Subcutaneous abdominal adipose tissue (tissue), 5 donors: Measurements from ENCODE around the gene KLHL2.
"Not testable (repeated sequence)": the region's sequence is repeated elsewhere in the genome, so short reads cannot be mapped to it uniquely, and the experiment has no call there.

ENCODE experiments used
- H3K27ac ChIP-seq: one replicate; pipeline ENCODE4 v1.7.0; 2013; ENCODE audit warnings: low read depth, mild to moderate bottlenecking, inconsistent platforms, low read length, moderate library complexity
- H3K27me3 ChIP-seq, 5 donors: one replicate each; pipeline ENCODE4 v1.7.0; 2013; ENCODE audit warnings: low read length in 5 of 5, inconsistent platforms in 1 of 5; ENCODE audit not compliant: control insufficient read depth in 5 of 5, insufficient read depth in 4 of 5
- H3K36me3 ChIP-seq, 5 donors: one replicate each; pipeline ENCODE4 v1.7.0; 2013; ENCODE audit warnings: low read length in 5 of 5; ENCODE audit not compliant: control insufficient read depth in 5 of 5, insufficient read depth in 5 of 5
- H3K4me1 ChIP-seq, 5 donors: one replicate each; pipeline ENCODE4 v1.7.0; 2013; ENCODE audit warnings: low read length in 5 of 5, mild to moderate bottlenecking in 3 of 5, moderate library complexity in 1 of 5; ENCODE audit not compliant: control insufficient read depth in 5 of 5, insufficient read depth in 5 of 5
- H3K4me3 ChIP-seq, 5 donors: one replicate each; pipeline ENCODE4 v1.7.0; 2013; ENCODE audit warnings: low read length in 5 of 5, low read depth in 1 of 5
- H3K9ac ChIP-seq, 5 donors: one replicate each; pipeline ENCODE4 v1.7.0; 2013; ENCODE audit warnings: low read length in 5 of 5, mild to moderate bottlenecking in 4 of 5, moderate library complexity in 3 of 5
- H3K9me3 ChIP-seq, 5 donors: one replicate each; pipeline ENCODE4 v1.7.0; 2013; ENCODE audit warnings: low read length in 5 of 5; ENCODE audit not compliant: control insufficient read depth in 5 of 5
- donor health status: healthy.
- donor health status: healthy.
- donor health status: healthy.
- donor health status: healthy.
- donor health status: healthy.

The KLHL2 gene

DNA sequence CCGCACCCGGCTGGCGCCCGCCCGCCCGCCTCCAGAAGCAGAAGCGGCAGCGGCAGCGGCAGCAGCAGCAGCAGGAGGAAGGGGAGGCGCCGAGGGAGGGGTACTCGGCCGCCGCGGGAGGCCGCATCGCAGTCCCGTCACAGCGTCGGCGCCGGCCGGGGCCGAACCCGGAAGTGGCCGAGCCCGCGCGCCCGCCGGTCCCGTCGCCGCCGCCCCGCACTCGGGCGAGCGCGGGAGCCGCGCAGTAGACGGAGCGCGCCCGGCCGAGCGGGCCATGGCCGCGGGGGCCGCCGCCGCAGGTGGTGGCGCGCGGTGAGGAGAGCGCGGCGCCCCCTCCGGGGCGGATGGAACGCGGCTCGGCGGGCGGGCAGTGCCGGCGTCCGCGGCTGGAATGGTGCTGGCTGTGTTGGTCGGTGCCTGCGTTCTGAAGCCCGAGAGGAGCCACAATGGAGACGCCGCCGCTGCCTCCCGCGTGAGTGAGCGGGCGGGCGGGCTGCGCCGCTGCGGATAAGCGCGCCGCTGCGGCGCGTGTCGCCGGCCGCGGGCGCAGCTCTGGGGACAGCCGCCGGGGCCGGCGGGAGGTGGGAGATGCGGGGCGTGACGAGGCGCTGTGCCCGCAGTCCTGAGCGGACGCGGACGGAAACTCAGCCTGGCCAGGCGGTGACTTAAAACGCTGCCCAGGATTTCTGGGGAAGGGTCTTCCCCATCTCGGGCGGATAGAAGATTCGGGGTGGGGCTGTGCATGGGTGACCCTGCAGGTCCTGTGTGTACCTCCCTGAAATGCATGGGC, at the start of gene KLHL2:
TSS of gene KLHL2 (plus strand) at position 131 of the 790 bp plus-strand sequence. CDS start at position 447, 316 bp downstream.
- Histone ChIP-seq H3K27ac (peak within 1 kb of the TSS; percentile 56), H3K4me3 (peak within 1 kb of the TSS; percentile 84 to 99 (median 94)), H3K9me3 (no peaks in the 10 kb centered on the region), H3K36me3 (no peaks in the 10 kb centered on the region), H3K4me1 (peaks cover 7 to 24% (median 22%) of the 10 kb centered on the region in 5 donors), H3K9ac (peak within 1 kb of the TSS in 4 of 5 donors; percentile 71 to 86 (median 79)), H3K27me3 (no peaks in the 10 kb centered on the region)

DNA sequence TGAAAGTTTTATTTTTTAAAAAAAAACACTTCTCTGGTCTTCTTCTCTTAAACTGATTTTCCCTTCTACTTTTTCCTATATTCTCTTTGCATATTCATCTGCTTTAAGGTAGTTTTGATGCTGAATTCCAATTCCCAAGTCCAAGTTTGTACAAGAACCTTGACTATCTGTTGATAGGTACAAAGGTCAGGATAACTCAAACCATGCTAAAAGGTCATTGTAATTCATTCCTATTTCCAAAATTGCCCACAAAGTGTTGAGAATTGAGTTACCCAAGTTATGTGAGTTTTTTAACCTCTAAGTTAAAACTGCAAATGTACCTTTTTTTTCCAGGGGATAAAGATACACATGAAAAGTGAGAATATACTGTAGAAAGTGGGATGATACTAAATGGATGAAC, 48.6 kb upstream of the KLHL2 start:
- H3K9ac ChIP-seq, result no peak overlapping the region
- no peaks in the 10 kb centered on the region for H3K36me3 ChIP-seq
- H3K9me3 ChIP-seq, result peaks cover 0 to 3% (median 0%) of the 10 kb centered on the region in 5 donors
- H3K4me3 ChIP-seq, result no peak overlapping the region
- no peaks in the 10 kb centered on the region for H3K4me1 ChIP-seq
- no peak overlapping the region for H3K27ac ChIP-seq
- peaks cover 0 to 2% (median 0%) of the 10 kb centered on the region in 5 donors for H3K27me3 ChIP-seq

GRCh38 chr4:165164257-165164656, 43.1 kb upstream of the KLHL2 start:
- H3K27me3 ChIP-seq, result no peaks in the 10 kb centered on the region
- H3K4me1 ChIP-seq, result no peaks in the 10 kb centered on the region
- H3K9ac ChIP-seq, result no peak overlapping the region
- peaks cover 0 to 4% (median 0%) of the 10 kb centered on the region in 5 donors for H3K9me3 ChIP-seq
- H3K36me3 ChIP-seq, result no peaks in the 10 kb centered on the region
- no peak overlapping the region for H3K4me3 ChIP-seq
- H3K27ac ChIP-seq, result no peak overlapping the region

GRCh38 chr4:165166872-165167271, 40.5 kb upstream of the KLHL2 start:
- not testable (repeated sequence) for H3K4me3 ChIP-seq, H3K27me3 ChIP-seq, H3K4me1 ChIP-seq, H3K27ac ChIP-seq, H3K9ac ChIP-seq, H3K9me3 ChIP-seq, H3K36me3 ChIP-seq

DNA sequence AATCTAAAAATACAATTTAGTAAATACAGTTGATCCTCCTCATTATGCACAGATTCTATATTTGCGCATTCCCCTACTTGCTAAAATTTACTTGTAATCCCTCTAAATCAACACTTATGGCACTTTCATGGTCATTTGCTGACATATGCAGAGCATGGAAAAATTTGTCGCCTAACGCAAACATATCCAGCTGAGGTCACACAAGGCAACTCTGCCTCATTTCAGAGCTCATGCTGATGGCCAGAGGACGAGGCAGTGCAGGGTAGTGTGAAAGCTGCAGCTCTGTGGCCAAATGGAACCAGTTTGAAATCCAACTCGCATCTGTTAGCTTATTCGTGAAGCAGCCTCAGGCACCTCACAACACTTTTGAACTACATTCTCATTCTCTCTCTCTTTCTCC, 39.7 kb upstream of the KLHL2 start:
- Histone ChIP-seq H3K9me3 (peaks cover 0 to 4% (median 0%) of the 10 kb centered on the region in 5 donors), H3K4me3 (no peak overlapping the region), H3K9ac (no peak overlapping the region), H3K4me1 (no peaks in the 10 kb centered on the region), H3K27ac (no peak overlapping the region), H3K27me3 (no peaks in the 10 kb centered on the region), H3K36me3 (no peaks in the 10 kb centered on the region)

- no peak overlapping the region for H3K27ac ChIP-seq
- peaks cover 0 to 4% (median 0%) of the 10 kb centered on the region in 5 donors for H3K9me3 ChIP-seq
- no peak overlapping the region for H3K4me3 ChIP-seq
Measured at GRCh38 chr4:165170819-165171218, 36.5 kb upstream of the KLHL2 start.

DNA sequence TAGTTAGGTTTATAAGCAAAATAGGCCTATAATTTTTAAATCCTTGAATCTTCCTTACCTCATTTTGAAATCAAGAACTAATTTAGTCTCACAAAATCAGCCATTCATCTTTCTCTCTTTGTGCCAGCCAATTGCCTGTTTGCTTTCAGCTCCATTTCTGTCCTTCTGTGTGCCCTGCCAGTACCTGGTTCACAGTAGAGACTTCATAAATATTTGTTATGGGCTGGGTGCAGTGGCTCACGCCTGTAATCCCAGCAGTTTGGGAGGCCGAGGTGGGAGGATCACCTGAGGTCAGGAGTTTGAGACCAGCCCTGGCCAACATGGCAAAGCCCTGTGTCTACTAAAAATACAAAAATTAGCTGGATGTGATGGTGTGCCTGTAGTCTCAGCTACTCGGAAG, 31.9 kb upstream of the KLHL2 start:
- H3K4me1 ChIP-seq, H3K9me3 ChIP-seq, H3K36me3 ChIP-seq, H3K27ac ChIP-seq, H3K27me3 ChIP-seq, H3K9ac ChIP-seq, H3K4me3 ChIP-seq: not testable (repeated sequence)

More at GRCh38 chr4:165170819-165171218, 36.5 kb upstream of the KLHL2 start:
- no peaks in the 10 kb centered on the region for H3K27me3 ChIP-seq
- no peaks in the 10 kb centered on the region for H3K36me3 ChIP-seq
- H3K9ac ChIP-seq, result no peak overlapping the region
- no peaks in the 10 kb centered on the region for H3K4me1 ChIP-seq

- H3K36me3 ChIP-seq, result no peaks in the 10 kb centered on the region
- no peak overlapping the region for H3K27ac ChIP-seq
- no peak overlapping the region for H3K4me3 ChIP-seq
- no peaks in the 10 kb centered on the region for H3K27me3 ChIP-seq
- H3K9ac ChIP-seq, result no peak overlapping the region
- no peaks in the 10 kb centered on the region for H3K4me1 ChIP-seq
- no peaks in the 10 kb centered on the region for H3K9me3 ChIP-seq
Measured at GRCh38 chr4:165175879-165176278, 31.5 kb upstream of the KLHL2 start.

DNA sequence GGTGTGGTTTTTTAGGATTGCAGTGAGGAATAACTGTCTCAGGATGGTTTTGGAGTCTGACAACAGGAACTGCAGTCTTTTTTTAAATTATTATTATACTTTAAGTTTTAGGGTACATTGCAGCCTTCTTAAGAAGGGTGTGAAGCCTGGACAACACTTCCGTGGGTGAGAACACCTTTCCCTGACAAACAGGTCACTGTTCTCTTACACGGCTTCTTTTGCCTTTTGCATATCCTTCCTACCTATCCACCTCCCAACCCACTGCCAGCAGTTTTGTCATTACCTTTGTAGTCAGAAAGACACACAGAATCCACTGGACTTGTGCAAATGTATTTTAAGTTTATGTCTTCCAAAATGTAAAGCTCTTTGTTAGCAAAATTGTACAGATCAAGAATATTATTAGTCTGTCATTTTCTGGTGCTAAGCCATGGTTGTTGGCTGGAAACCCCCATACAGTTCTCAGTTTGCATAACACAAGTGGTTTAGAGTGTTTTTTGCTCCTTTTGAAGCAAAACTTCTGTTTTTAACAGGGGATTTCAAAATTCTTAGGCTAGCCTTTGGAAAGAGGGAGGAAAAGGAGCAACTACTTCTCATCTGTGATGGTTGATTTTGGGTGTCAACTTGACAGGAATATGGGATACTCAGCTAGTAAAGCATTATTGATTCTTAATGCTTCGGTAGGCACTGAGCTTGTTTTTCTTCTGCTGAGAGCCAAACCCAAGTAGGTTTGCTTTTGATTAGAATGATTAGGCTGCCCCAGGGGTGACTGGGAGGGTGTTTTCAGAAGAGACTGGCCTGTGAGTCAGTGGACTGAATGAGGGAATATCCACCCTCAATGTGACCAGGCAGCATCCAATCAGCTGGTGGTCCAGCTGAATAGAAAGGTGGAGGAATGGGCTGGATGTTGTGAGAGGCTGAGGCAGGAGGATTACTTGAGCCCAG, 29.4 kb upstream of the KLHL2 start:
- Histone ChIP-seq H3K9ac (no peak overlapping the region), H3K4me3 (no peak overlapping the region), H3K4me1 (no peaks in the 10 kb centered on the region), H3K36me3 (no peaks in the 10 kb centered on the region), H3K27me3 (no peaks in the 10 kb centered on the region), H3K27ac (no peak overlapping the region), H3K9me3 (no peaks in the 10 kb centered on the region)

DNA sequence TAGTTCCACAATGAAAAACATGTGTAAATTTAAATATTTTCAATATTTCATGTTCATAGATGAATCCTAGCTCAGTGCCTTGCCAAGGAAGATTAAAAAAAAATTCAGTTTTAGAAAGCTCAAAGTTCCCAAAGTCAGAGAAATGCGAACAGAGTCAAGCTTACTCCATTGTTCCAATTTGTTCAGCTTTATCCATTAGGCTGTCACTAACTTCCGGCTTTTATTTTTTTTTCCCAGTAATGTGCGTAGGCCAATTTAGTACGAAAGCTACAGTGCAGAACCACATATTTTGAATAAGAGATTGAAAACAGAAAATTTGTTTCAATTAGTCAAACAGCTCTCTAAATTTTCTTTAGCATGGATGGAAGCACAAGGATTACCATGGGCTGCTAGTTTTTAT, 23.1 kb upstream of the KLHL2 start:
- no peaks in the 10 kb centered on the region for H3K4me1 ChIP-seq
- no peaks in the 10 kb centered on the region for H3K27me3 ChIP-seq
- no peak overlapping the region for H3K9ac ChIP-seq
- H3K27ac ChIP-seq, result no peak overlapping the region
- H3K36me3 ChIP-seq, result no peaks in the 10 kb centered on the region
- no peaks in the 10 kb centered on the region for H3K9me3 ChIP-seq
- no peak overlapping the region for H3K4me3 ChIP-seq
